ENCODE results near the gene DYNC1H1.

DNA sequence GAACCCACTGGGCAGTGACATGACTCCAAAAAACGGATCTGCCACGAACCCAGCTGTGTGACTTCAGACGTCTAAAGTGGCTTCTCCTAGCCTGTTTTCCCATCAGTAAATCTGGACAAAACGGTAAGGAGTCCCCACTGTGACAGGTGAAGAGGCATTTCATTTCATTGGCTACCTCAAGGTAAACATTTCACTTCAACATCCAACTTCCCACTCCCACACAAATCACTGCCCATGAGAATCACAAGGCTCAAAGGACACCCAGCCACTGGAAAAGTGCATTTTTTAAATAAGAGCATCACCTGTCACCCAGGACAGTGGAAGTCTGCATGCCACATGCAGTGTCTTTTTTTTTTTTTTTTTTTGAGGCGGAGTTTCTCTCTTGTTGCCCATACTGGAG is 94.6 kb downstream of the DYNC1H1 start:
- TF ChIP-seq SP1 (IDR thresholded peaks at IDR 0.05; ENCODE audit: low read depth) (no peak), ZNF274 (IDR thresholded peaks at IDR 0.05; ENCODE audit: low read depth, low read length) (no peak), SIN3A (IDR thresholded peaks at IDR 0.05; ENCODE audit: low read depth) (no peak)

Measured in HCT116 (cell line).